ENCODE measurements around the gene TUG1. TPM values are rescaled to one million over a fixed set of nuclear protein-coding genes. Genes with fewer than 3 reads are reported as not detected.

Gene TUG1
- total and polyA plus RNA-seq, 9 of the 15 experiments (the other 6 are each of a cell fraction or from before 2014, with no cell fraction given), result 24.7 to 132 (median 58.9) TPM

DNA sequence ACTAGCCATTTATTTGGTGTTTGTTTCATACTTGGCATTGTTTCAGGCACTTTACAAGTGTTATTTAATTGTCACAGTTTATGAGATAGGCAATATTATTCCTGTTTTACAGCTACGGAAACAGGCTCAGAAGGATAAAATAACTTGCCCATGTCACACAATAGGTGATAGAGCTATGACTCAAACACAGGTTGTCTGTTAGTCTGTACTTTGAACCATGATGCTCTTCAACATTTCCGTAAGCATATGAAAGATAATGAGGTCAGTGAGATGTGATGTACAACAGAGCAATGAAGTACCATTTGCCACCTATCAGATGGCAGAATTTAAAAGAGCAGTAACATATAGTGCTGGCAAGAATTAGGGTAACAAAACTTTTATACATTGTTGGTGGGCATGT lies 15.3 kb downstream of the TUG1 start:
- WGBS (ENCODE audit: insufficient coverage, low coverage, missing lambda C conversion rate), result 36% methylated on average over 2 of the region's 2 CpGs
- ATAC-seq, result no peak
- Histone ChIP-seq H3K9ac (ENCODE audit: insufficient read depth in 1 of 2, low read depth in 2 of 2, low read length in 2 of 2) (no peak overlapping the region), H3K36me3 (ENCODE audit: control insufficient read depth, insufficient read depth, low read length) (no peaks in the 10 kb centered on the region), H3K27me3 (ENCODE audit: control insufficient read depth in 2 of 2, insufficient read depth in 2 of 2, low read length in 2 of 2) (no peaks in the 10 kb centered on the region; a peak in 2 of 5 replicates), H2AFZ (ENCODE audit: low read depth, low read length) (no peak overlapping the region), H3K79me2 (ENCODE audit: control insufficient read depth, insufficient read depth, low read length) (no peaks in the 10 kb centered on the region), H3K4me3 (no peak overlapping the region), H3K4me1 (replicated peaks in 1 of 2; ENCODE audit: control insufficient read depth in 2 of 2, insufficient read depth in 2 of 2, low read length in 2 of 2) (no peaks in the 10 kb centered on the region), H4K20me1 (replicated peaks; ENCODE audit: control insufficient read depth, insufficient read depth, low read length) (no peaks in the 10 kb centered on the region), H3K4me2 (ENCODE audit: insufficient read depth, low read length) (no peak overlapping the region), H3K9me3 (replicated peaks; ENCODE audit: control insufficient read depth, insufficient read depth, low read depth, low read length) (no peaks in the 10 kb centered on the region), H3K9me1 (ENCODE audit: control insufficient read depth, insufficient read depth, low read length) (no peaks in the 10 kb centered on the region), H3K27ac (ENCODE audit: extremely low read depth, low read depth, low read length) (no peak overlapping the region)
- in situ Hi-C loops (cut with MboI), result no loop called here
- BruUV-seq (replicated peaks), result no TSS peak
- POLR2A ChIA-PET, result no interaction called here
- TF ChIP-seq ZNF395 (CRISPR knock-in tag; IDR thresholded peaks at IDR 0.05) (no peak), ARID3A (IDR thresholded peaks at IDR 0.05; ENCODE audit: borderline replicate concordance, low read depth, low read length) (no peak), NONO (IDR thresholded peaks at IDR 0.05; ENCODE audit: low read depth in 2 of 2, low read length in 1 of 2) (no peak), SIRT6 (IDR thresholded peaks at IDR 0.05; ENCODE audit: low read depth, low read length) (no peak), BDP1 (IDR thresholded peaks at IDR 0.05; ENCODE audit: insufficient read depth, insufficient read length) (no peak), ZFP1 (CRISPR knock-in tag; IDR thresholded peaks at IDR 0.05) (no peak), FOXK1 (CRISPR knock-in tag; IDR thresholded peaks at IDR 0.05; ENCODE audit: borderline replicate concordance) (no peak), ELF1 (tag; IDR thresholded peaks at IDR 0.05) (no peak), SREBF2 (CRISPR knock-in tag; IDR thresholded peaks at IDR 0.05) (no peak), NR2F6 (CRISPR knock-in tag; IDR thresholded peaks at IDR 0.05) (no peak), TCF7 (IDR thresholded peaks at IDR 0.05; ENCODE audit: borderline replicate concordance) (no peak), HNRNPL (IDR thresholded peaks at IDR 0.05; ENCODE audit: low read depth, low read length) (no peak)
- TF ChIP-seq, protein P1, sequence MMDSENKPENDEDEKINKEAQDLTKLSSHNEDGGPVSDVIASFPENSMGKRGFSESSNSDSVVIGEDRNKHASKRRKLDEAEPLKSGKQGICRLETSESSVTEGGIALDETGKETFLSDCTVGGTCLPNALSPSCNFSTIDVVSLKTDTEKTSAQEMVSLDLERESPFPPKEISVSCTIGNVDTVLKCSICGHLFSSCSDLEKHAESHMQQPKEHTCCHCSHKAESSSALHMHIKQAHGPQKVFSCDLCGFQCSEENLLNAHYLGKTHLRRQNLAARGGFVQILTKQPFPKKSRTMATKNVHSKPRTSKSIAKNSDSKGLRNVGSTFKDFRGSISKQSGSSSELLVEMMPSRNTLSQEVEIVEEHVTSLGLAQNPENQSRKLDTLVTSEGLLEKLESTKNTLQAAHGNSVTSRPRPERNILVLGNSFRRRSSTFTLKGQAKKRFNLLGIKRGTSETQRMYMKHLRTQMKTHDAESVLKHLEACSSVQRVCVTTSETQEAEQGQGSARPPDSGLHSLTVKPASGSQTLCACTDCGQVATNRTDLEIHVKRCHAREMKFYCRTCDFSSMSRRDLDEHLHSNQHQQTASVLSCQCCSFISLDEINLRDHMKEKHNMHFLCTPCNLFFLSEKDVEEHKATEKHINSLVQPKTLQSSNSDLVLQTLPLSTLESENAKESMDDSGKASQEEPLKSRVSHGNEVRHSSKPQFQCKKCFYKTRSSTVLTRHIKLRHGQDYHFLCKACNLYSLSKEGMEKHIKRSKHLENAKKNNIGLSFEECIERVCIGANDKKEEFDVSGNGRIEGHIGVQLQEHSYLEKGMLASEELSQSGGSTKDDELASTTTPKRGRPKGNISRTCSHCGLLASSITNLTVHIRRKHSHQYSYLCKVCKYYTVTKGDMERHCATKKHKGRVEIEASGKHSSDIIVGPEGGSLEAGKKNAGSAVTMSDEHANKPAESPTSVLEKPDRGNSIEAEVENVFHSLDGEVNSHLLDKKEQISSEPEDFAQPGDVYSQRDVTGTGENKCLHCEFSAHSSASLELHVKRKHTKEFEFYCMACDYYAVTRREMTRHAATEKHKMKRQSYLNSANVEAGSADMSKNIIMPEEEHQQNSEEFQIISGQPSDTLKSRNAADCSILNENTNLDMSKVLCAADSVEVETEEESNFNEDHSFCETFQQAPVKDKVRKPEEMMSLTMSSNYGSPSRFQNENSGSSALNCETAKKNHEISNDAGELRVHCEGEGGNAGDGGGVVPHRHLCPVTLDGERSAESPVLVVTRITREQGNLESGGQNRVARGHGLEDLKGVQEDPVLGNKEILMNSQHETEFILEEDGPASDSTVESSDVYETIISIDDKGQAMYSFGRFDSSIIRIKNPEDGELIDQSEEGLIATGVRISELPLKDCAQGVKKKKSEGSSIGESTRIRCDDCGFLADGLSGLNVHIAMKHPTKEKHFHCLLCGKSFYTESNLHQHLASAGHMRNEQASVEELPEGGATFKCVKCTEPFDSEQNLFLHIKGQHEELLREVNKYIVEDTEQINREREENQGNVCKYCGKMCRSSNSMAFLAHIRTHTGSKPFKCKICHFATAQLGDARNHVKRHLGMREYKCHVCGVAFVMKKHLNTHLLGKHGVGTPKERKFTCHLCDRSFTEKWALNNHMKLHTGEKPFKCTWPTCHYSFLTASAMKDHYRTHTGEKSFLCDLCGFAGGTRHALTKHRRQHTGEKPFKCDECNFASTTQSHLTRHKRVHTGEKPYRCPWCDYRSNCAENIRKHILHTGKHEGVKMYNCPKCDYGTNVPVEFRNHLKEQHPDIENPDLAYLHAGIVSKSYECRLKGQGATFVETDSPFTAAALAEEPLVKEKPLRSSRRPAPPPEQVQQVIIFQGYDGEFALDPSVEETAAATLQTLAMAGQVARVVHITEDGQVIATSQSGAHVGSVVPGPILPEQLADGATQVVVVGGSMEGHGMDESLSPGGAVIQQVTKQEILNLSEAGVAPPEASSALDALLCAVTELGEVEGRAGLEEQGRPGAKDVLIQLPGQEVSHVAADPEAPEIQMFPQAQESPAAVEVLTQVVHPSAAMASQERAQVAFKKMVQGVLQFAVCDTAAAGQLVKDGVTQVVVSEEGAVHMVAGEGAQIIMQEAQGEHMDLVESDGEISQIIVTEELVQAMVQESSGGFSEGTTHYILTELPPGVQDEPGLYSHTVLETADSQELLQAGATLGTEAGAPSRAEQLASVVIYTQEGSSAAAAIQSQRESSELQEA (IDR thresholded peaks at IDR 0.05; ENCODE audit: low read depth), result no peak
- intact Hi-C loops (cut with micrococcal nuclease), result no loop called here
- CTCF ChIA-PET (ENCODE audit: low intra/inter-chr PET ratio), result no interaction called here
- FAIRE-seq, result no peak
- no peak for DNase-seq (ENCODE audit: extremely low read depth in 1 of 4, low spot score in 3 of 4)
